A549 (cell line): ENCODE measurements around the gene FBXO3. TPM values are rescaled to one million over a fixed set of nuclear protein-coding genes. Genes with fewer than 3 reads are reported as not detected.

ENCODE experiments used
- ATAC-seq, 2 experiments: fragments of 200-7000 bp in 1 of 2; fragments of >200 bp in 1 of 2; cut with Nextera tagmentation in 1 of 2; cut with Tn5 transposase in 1 of 2; 3 replicates each; pipeline versions ENCODE4 v1.8.0 to v1.9.1; 2018 to 2020; ENCODE audit warnings: mild to moderate bottlenecking in 1 of 2, moderate library complexity in 1 of 2
- CTCF ChIA-PET: fragments of 300-600 bp; sonication (Branson Sonifier 250); formaldehyde crosslinking; extraction: SDS; loops from one replicate; lab custom pipeline; 2021; ENCODE audit warnings: antibody characterized with exemption, inconsistent platforms; lab: Yijun Ruan, JAX
- POLR2A ChIA-PET: fragments of 350-600 bp; formaldehyde crosslinking; extraction: SDS; loops from one replicate; lab custom pipeline; 2021; ENCODE audit warnings: antibody characterized with exemption, inconsistent platforms; lab: Yijun Ruan, JAX
- DNase-seq, 2 experiments: peaks; one replicate each; pipeline versions ENCODE4 v3.0.0 to v3.0.0-alpha.2; 2011 to 2016; ENCODE audit warnings: low read depth in 1 of 2, low spot score in 1 of 2
- FAIRE-seq: peaks from 2 replicates; lab custom pipeline; 2011; peaks lifted over from hg19 to GRCh38; lab: Jason Lieb, UNC
- H3K27ac ChIP-seq, 2 experiments: fragments of >200 bp; sonication (Bioruptor Twin); formaldehyde crosslinking; 3 replicates each; pipeline ENCODE4 v1.5.1; 2016 to 2017
- H3K4me1 ChIP-seq: fragments of >200 bp; sonication (Bioruptor Twin); formaldehyde crosslinking; 3 replicates; pipeline ENCODE4 v1.6.1; 2016
- H3K4me2 ChIP-seq: fragments of >200 bp; sonication (Bioruptor Twin); formaldehyde crosslinking; 3 replicates; pipeline ENCODE4 v1.6.1; 2016
- H3K4me3 ChIP-seq: fragments of >200 bp; sonication (Bioruptor Twin); formaldehyde crosslinking; 3 replicates; pipeline ENCODE4 v1.5.1; 2016
- H3K9me3 ChIP-seq: fragments of >200 bp; sonication (Bioruptor Twin); formaldehyde crosslinking; 3 replicates; pipeline ENCODE4 v1.6.1; 2016
- CHD4 ChIP-seq: fragments of 200-600 bp; sonication (generic); IDR thresholded peaks from 2 replicates; pipeline ENCODE4 v1.6.1; 2016; ENCODE audit warnings: antibody characterized with exemption, mild to moderate bottlenecking, borderline replicate concordance
- ESRRA ChIP-seq: fragments of 150-350 bp; IDR thresholded peaks from 2 replicates; pipeline ENCODE4 v1.6.1; 2014; ENCODE audit warnings: mild to moderate bottlenecking, low read length, borderline replicate concordance
- FOSB ChIP-seq: fragments of 250-450 bp; sonication (Bioruptor Pico); IDR thresholded peaks from 2 replicates; pipeline ENCODE4 v1.5.0; 2020; ENCODE audit warnings: mild to moderate bottlenecking, moderate library complexity
- FOSL2 ChIP-seq, 2 experiments: fragments of 450-650 bp in 1 of 2; fragments of >200 bp in 1 of 2; sonication (Bioruptor Twin) in 1 of 2; formaldehyde crosslinking; IDR thresholded peaks; 2 replicates each; pipeline versions ENCODE4 v1.5.0 to v1.6.1; 2016 to 2020; ENCODE audit warnings: mild to moderate bottlenecking in 1 of 2, moderate library complexity in 1 of 2
- HOXB5 ChIP-seq: fragments of 250-450 bp; sonication (Bioruptor Pico); IDR thresholded peaks from 2 replicates; pipeline ENCODE4 v1.5.0; 2020; ENCODE audit warnings: mild to moderate bottlenecking, moderate library complexity
- JUN ChIP-seq, 2 experiments: fragments of >200 bp; sonication (Bioruptor Twin); formaldehyde crosslinking; IDR thresholded peaks; 2 replicates in 1 of 2; 3 replicates in 1 of 2; pipeline ENCODE4 v1.6.1; 2016 to 2017
- MAX ChIP-seq: IDR thresholded peaks from 2 replicates; pipeline ENCODE4 v1.6.1; 2012
- MAZ ChIP-seq: fragments of 150-350 bp; IDR thresholded peaks from 2 replicates; pipeline ENCODE4 v1.6.1; 2014; ENCODE audit warnings: antibody characterized with exemption, low read depth, low read length, borderline replicate concordance
- MYC ChIP-seq: IDR thresholded peaks from 2 replicates; pipeline ENCODE4 v1.6.1; 2012; ENCODE audit warnings: mild to moderate bottlenecking, inconsistent platforms, low read length, improper control_type of control experiment, borderline replicate concordance
- NFE2L2 ChIP-seq: fragments of 150-350 bp; conservative IDR thresholded peaks from 2 replicates; pipeline ENCODE4 v1.6.1; 2014; ENCODE audit warnings: low read length
- NPAS2 ChIP-seq: fragments of 250-450 bp; sonication (Bioruptor Pico); IDR thresholded peaks from 2 replicates; pipeline ENCODE4 v1.8.0; 2022; ENCODE audit warnings: mild to moderate bottlenecking, moderate library complexity, borderline replicate concordance
- POLR2A ChIP-seq: IDR thresholded peaks from 2 replicates; pipeline ENCODE4 v1.6.1; 2012; ENCODE audit warnings: mild to moderate bottlenecking, low read length
- POLR2AphosphoS2 ChIP-seq: conservative IDR thresholded peaks from 2 replicates; pipeline ENCODE4 v1.6.1; 2012; ENCODE audit warnings: low read length, improper control_type of control experiment, inconsistent platforms
- RAD21 ChIP-seq, 2 experiments: fragments of >200 bp in 1 of 2; sonication (Bioruptor Twin) in 1 of 2; formaldehyde crosslinking in 1 of 2; IDR thresholded peaks in 1 of 2; conservative IDR thresholded peaks in 1 of 2; 2 replicates in 1 of 2; 3 replicates in 1 of 2; pipeline ENCODE4 v1.6.1; 2012 to 2018; ENCODE audit warnings: inconsistent platforms in 1 of 2
- RARB ChIP-seq: fragments of 250-450 bp; sonication (Bioruptor Pico); IDR thresholded peaks from 2 replicates; pipeline ENCODE4 v1.8.0; 2021; ENCODE audit warnings: mild to moderate bottlenecking, moderate library complexity
- RCOR1 ChIP-seq: fragments of 150-350 bp; IDR thresholded peaks from 2 replicates; pipeline ENCODE4 v1.6.1; 2014; ENCODE audit warnings: antibody characterized with exemption, low read length, low read depth
- RNF2 ChIP-seq: fragments of 200-600 bp; sonication (generic); IDR thresholded peaks from 2 replicates; pipeline ENCODE4 v1.6.1; 2016; ENCODE audit warnings: low read depth, mild to moderate bottlenecking, antibody characterized with exemption, moderate library complexity, borderline replicate concordance
- TP53 ChIP-seq: fragments of 250-450 bp; sonication (Bioruptor Pico); IDR thresholded peaks from 2 replicates; pipeline ENCODE4 v1.5.0; 2021; ENCODE audit warnings: mild to moderate bottlenecking, moderate library complexity
- ZC3H11A ChIP-seq: fragments of 450-650 bp; IDR thresholded peaks from 2 replicates; pipeline ENCODE4 v1.6.1; 2014; ENCODE audit warnings: antibody characterized with exemption, mild to moderate bottlenecking
- ZNF302 ChIP-seq: fragments of 250-450 bp; sonication (Bioruptor Pico); IDR thresholded peaks from 2 replicates; pipeline ENCODE4 v1.9.0; 2021; ENCODE audit warnings: inconsistent platforms, mild to moderate bottlenecking, moderate library complexity
- WGBS: methylation state at CpG from one replicate; pipeline ENCODE4 v1.1.6; 2017; ENCODE audit errors: missing lambda C conversion rate; 5-methylcytosine and 5-hydroxymethylcytosine counted together
- polyA plus RNA-seq, 4 experiments: library from polyadenylated mRNA; depleted of rRNA in 3 of 4; stranded (reverse); fragments of >200 nt; fragmentation: RNase III in 1 of 4; extraction: RNeasy Plus Mini Kit Qiagen cat#74134 plus additional on column Dnase treatment in 1 of 4; gene quantifications; 2 replicates in 3 of 4; 3 replicates in 1 of 4; pipeline ENCODE4 v1.2.3, GENCODE V29; 2011 to 2017
- TF ChIP-seq, protein P1 (sequence below): IDR thresholded peaks from 2 replicates; pipeline ENCODE4 v1.6.1; 2012
- TF ChIP-seq, protein P2 (sequence below): fragments of 250-450 bp; sonication (Bioruptor Pico); IDR thresholded peaks from 2 replicates; pipeline ENCODE4 v1.5.0; 2020; ENCODE audit warnings: low read depth, mild to moderate bottlenecking, moderate library complexity
- TF ChIP-seq, protein P3 (sequence below): fragments of 450-650 bp; IDR thresholded peaks from 2 replicates; pipeline ENCODE4 v1.6.1; 2014; ENCODE audit warnings: antibody characterized with exemption

The FBXO3 gene
- polyA plus RNA-seq, 2 of the 4 experiments (the other 2 are of a cell fraction): 22.5 to 42.6 TPM

- 0 out of 2 replicates have a peak, but pooled peaks have one; percentile 36 for TF ChIP-seq MAX
- no peak for TF ChIP-seq MAZ
- ATAC-seq (peak; percentile 11 to 32; a peak in 3 of 6 replicates), DNase-seq (peak in 1 of 2 experiments; percentile 34), FAIRE-seq (no peak)
- ChIA-PET CTCF (interaction anchor here (1.7 to 4.4 kb wide), 2 partner anchors 16 to 30 kb away, joined by 4 to 19 read pairs; no protein-coding TSS in a partner anchor), POLR2A (interaction anchor here (0.5 to 0.6 kb wide), 2 partner anchors 12 to 19 kb away, joined by 3 read pairs; no protein-coding TSS in a partner anchor)
- Histone ChIP-seq H3K27ac (peak overlapping the region; percentile 83 to 90), H3K4me1 (peaks cover 33% of the 10 kb centered on the region), H3K4me2 (peak overlapping the region; percentile 91), H3K9me3 (no peaks in the 10 kb centered on the region), H3K4me3 (peak overlapping the region; percentile 90)
- WGBS: 7% methylated on average over 21 of the region's 22 CpGs
Observed at GRCh38 chr11:33773404-33773986, 825 bp downstream of the FBXO3 start.

DNA sequence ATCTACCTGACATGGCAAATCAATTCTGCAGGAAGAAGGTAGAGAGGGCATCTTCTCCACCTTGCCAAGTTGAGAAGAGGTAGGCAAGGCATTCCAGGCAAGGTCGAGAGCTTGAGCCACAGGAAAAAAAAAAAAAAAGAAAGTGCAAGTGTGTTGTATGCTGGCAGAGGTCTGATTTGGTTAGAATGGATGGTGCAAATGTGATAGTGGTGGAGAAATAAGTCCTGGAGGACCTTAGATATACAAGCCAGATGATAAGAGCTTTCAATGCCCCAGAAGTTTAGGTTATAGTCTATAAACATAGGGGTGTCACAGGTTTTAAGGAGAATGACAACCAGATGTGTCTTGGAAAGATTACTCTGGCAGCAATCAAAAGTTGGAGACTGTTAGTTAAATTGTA is 1.4 kb downstream of the FBXO3 start:
- Histone ChIP-seq H3K4me3 (peak overlapping the region; percentile 90; the same call in 2 of the 3 replicates), H3K9me3 (no peaks in the 10 kb centered on the region), H3K27ac (no peak overlapping the region), H3K4me1 (peaks cover 33% of the 10 kb centered on the region), H3K4me2 (peak overlapping the region; percentile 91)
- ChIA-PET POLR2A (no interaction called here), CTCF (interaction anchor here (0.6 to 4.4 kb wide), 4 partner anchors 16 to 294 kb away, joined by 3 to 19 read pairs (median 7); no protein-coding TSS in a partner anchor)
- DNase-seq: no peak
- no peak for TF ChIP-seq POLR2AphosphoS2
- no peak for TF ChIP-seq JUN (IDR thresholded peaks at IDR 0.05)
- no peak for TF ChIP-seq FOSL2 (IDR thresholded peaks at IDR 0.05)
- TF ChIP-seq FOSL2 (CRISPR knock-in tag; IDR thresholded peaks at IDR 0.05): no peak
- WGBS: 55% methylated on average over 1 of the region's 1 CpG
- FAIRE-seq: no peak
- no peak for ATAC-seq

DNA sequence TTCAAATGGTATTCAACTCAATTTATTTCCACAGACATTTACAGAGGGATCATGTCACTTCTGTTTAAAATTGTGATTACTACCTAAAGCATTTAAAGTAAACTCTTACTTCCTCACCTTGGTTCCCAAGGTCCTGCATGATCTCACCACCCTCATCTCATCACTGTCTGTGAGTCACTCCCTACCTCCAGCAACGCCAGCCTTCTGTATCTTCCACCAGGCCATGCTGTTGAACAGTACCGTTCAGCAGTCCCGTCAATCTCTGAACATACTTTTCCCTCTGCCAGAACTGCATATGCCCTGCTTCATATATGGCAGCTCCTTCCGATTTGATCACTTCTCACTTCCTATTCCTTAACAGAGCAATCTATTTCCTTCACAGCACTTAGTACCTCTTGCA is 2.0 kb downstream of the FBXO3 start:
- CTCF ChIA-PET: interaction anchor here (0.6 to 4.4 kb wide), 6 partner anchors 15 to 293 kb away, joined by 3 to 19 read pairs (median 4); no protein-coding TSS in a partner anchor
- no peak overlapping the region for H3K4me3 ChIP-seq
- H3K27ac ChIP-seq: no peak overlapping the region
- ATAC-seq (no peak), DNase-seq (peak in 1 of 2 experiments; percentile 25), FAIRE-seq (no peak)
- POLR2A ChIA-PET: no interaction called here
- H3K4me1 ChIP-seq: peaks cover 33% of the 10 kb centered on the region
- TF ChIP-seq HOXB5 (CRISPR knock-in tag) (no peak), POLR2A (no peak), ESRRA (no peak), FOSB (no peak), NPAS2 (CRISPR knock-in tag) (no peak), JUN (IDR thresholded peaks at IDR 0.05) (no peak), RNF2 (no peak), RAD21 (conservative IDR thresholded peaks at IDR 0.05 in 1 of 2, IDR thresholded peaks at IDR 0.05 in 1 of 2) (no peak), ZC3H11A (no peak), MYC (no peak), RCOR1 (no peak), ZNF302 (CRISPR knock-in tag) (no peak), MAX (no peak), NFE2L2 (no peak)
- TF ChIP-seq, protein P1, sequence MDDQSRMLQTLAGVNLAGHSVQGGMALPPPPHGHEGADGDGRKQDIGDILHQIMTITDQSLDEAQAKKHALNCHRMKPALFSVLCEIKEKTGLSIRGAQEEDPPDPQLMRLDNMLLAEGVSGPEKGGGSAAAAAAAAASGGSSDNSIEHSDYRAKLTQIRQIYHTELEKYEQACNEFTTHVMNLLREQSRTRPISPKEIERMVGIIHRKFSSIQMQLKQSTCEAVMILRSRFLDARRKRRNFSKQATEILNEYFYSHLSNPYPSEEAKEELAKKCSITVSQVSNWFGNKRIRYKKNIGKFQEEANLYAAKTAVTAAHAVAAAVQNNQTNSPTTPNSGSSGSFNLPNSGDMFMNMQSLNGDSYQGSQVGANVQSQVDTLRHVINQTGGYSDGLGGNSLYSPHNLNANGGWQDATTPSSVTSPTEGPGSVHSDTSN: no peak
- no peaks in the 10 kb centered on the region for H3K9me3 ChIP-seq
- WGBS: 80% methylated on average over 4 of the region's 4 CpGs
- H3K4me2 ChIP-seq: peak overlapping the region; percentile 91; the same call in 1 of the 3 replicates

GRCh38 chr11:33770236-33770635 is 4.1 kb downstream of the FBXO3 start:
- no peak overlapping the region for H3K4me2 ChIP-seq
- no peaks in the 10 kb centered on the region for H3K9me3 ChIP-seq
- ChIA-PET CTCF (interaction anchor here (3.4 kb wide), 1 partner anchor 39 kb away, joined by 10 read pairs; no protein-coding TSS in a partner anchor), POLR2A (no interaction called here)
- H3K4me1 ChIP-seq: peaks cover 21% of the 10 kb centered on the region
- no peak for DNase-seq
- TF ChIP-seq RAD21 (conservative IDR thresholded peaks at IDR 0.05 in 1 of 2, IDR thresholded peaks at IDR 0.05 in 1 of 2) (no peak), RARB (no peak), TP53 (CRISPR knock-in tag) (no peak), CHD4 (no peak), RCOR1 (no peak)
- TF ChIP-seq, protein P2, sequence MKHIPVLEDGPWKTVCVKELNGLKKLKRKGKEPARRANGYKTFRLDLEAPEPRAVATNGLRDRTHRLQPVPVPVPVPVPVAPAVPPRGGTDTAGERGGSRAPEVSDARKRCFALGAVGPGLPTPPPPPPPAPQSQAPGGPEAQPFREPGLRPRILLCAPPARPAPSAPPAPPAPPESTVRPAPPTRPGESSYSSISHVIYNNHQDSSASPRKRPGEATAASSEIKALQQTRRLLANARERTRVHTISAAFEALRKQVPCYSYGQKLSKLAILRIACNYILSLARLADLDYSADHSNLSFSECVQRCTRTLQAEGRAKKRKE (CRISPR knock-in tag): no peak
- TF ChIP-seq, protein P3, sequence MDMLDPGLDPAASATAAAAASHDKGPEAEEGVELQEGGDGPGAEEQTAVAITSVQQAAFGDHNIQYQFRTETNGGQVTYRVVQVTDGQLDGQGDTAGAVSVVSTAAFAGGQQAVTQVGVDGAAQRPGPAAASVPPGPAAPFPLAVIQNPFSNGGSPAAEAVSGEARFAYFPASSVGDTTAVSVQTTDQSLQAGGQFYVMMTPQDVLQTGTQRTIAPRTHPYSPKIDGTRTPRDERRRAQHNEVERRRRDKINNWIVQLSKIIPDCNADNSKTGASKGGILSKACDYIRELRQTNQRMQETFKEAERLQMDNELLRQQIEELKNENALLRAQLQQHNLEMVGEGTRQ: no peak
- no peak for ATAC-seq
- no peak overlapping the region for H3K27ac ChIP-seq
- WGBS: 66% methylated on average over 2 of the region's 2 CpGs
- no peak for FAIRE-seq
- H3K4me3 ChIP-seq: no peak overlapping the region
